HK-2 (cell line): ENCODE data around the gene C1QTNF8.

Source experiments
- DNase-seq: peaks from one replicate; pipeline ENCODE4 v3.0.0-alpha.2; 2018; ENCODE audit not compliant: unreplicated experiment

Gene C1QTNF8, protein sequence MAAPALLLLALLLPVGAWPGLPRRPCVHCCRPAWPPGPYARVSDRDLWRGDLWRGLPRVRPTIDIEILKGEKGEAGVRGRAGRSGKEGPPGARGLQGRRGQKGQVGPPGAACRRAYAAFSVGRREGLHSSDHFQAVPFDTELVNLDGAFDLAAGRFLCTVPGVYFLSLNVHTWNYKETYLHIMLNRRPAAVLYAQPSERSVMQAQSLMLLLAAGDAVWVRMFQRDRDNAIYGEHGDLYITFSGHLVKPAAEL

DNA sequence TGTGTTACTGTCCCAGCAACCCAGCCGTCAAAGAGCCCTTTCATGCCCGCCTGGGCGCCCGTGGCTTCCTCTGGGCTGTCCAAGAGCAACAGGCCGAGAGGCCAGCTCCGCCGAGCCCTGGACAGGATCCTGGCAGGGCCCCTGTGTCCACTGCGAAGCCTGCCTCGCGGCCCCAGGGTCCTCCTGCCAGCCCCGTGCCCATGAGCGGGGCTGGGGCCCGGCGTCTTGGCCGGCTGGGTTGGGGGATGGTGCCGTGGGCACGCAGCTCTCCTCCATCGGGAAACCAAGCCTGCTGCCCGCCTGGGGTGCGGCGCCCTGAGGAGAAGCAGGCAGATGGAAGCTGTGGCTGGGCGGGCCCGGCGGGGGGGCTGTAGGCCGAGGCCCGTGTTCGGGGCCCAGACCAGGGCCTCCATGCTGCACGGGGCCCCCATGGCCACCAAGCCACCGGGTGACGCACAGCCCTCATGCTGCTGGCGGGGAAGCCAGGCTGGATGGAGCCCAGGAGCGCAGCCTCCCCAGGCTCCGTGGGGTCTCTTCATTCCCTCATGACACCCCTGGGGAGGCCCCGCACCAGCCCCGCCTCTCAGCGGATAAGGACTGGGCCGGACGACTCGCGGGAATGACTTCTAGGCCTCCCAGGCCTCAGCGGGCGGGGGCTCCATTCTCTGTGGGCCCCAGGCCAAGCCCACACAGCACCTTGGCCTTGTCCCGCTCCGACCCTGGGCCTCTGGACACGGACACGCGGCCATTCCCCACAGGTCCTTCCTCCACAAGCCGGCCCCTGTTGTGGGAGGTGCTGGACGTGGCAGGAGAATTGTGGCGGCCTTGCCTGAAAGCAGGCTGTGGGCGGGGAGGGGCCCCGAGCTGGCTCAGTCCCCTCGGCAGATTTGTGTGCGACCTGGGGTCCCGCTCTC lies at the start of gene C1QTNF8:
C1QTNF8 (minus strand) TSS at position 76 of the 914 bp plus-strand sequence. CDS start 1,322 bp downstream, outside the sequence.
- DNase-seq = no peak

DNA sequence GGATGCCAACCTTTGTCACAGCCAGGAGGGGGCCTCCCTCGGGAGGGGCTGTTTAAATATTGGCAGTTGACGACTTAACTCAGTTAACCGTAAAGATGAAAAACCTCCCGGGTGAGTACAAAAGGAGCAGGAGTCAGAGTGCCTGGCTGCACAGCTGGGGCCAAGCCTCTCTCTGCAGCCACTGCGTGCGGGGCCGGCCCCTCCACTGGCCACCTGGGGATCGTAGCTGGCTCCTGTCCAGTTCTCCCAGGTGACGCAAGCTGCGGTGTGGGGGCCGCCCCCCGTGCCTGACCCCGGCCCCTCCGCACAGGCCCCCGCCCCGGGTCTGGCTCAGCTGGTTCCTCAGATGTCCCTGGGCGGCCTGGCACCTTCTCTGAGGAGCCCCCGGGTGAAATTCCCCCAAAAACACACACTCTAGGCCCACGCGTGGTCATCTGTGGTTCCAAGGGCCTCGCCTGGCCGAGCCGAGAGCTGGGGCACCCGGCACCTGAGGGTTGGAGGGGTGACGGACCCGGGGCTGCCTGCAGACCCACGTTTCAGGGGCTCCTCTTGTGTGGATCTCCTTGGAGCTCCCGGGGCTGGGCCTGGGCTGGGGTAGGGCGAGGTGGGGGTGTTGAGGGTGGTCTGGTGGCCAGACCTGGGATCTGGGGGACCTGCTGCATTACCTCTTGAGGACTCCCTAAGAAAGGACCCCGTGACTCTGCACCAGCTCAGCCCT lies 49.5 kb upstream of the C1QTNF8 start:
- DNase-seq = no peak

DNA sequence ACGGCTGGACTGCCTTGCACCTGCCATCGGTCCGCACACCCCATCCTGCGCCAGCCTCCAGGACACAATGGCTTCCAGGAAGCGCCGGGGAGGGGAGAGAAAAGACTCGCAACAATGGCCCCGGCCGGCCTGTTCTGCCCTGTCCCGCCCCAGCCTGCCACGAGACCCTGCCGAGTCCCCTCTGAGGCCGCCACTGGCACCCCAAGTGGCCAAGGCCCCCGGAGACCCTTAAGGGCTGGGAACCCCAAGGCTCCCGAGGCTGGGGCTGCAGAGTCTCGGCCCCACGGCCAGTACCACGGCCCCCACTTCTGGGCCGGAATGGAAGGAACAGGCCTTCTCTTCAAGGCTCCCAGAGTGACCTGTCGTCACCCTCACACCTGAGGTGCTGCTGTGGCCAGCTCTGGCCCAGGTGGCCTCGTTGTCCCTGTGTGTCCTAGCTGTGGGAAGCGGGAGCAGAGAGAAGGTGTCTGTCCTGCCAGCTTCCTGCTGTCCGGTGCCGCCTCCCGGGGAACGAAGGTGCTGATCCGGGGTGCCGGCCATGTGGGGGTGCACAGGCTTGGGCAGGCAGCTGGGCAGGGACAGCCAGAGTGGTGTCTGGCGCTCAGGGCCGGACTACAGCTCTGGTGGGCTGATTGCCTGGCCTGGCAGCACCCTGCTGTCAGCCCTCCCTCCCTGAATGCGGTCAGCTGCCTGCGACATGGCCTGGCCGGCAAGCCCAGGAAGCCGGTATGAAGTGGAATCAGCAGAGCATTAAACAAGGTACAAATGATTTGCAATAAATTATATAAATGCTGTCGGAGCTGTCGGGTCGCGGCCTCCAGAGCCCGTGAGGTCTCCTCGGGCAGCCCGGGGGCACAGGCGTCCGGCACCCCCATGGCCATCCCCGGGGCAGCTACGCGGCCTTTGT lies 48.7 kb upstream of the C1QTNF8 start:
- DNase-seq = no peak

DNA sequence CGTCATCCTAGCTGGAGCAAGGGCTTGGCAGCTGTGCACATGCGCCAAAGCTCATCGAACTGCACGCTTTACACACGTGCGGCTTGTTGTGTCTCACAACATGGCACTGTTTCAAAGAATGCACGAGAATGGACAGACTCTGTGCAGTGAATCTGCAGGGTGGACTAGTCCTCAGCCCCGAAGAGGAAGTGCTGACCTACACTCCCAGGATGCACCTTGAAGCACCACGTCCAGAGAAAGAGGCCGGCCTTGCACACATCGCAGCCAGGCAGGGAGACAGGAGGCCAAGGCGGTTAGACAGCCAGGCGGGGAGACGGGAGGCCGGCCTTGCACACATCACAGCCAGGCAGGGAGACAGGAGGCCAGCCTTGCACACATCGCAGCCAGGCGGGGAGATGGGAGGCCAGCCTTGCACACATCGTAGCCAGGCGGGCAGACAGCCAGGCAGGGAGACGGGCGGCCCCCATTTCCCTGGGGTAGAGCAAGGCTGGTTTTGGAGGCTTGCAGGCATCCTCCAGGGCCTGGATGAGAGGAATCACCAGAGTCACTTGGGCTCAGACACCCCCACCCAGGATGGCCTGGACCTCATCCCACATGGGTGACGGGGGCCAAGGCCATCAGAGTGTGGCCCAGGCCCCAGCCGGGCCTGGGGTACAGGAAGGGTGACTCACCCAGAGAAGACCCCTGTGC lies 47.9 kb upstream of the C1QTNF8 start:
- DNase-seq = no peak

DNA sequence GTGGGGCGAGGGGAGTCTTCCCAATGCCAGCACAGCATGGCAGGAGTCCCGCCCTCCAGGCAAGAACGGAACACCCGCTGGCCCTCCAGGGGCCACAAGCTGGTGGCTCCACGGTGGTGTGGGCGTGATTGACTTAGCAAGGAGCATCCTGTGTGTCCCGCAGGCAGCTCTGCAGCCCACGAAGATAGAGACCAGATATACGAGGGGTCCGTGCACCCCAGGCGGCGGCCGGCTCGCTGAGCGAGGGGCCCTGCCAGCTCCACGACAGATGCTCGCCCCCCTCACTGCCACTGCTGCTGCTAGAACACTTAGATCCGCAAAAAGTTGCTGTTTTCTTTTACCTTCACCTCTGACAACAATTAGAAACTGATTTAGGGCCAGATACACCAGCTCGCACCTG lies 46.9 kb upstream of the C1QTNF8 start:
- DNase-seq = no peak

DNA sequence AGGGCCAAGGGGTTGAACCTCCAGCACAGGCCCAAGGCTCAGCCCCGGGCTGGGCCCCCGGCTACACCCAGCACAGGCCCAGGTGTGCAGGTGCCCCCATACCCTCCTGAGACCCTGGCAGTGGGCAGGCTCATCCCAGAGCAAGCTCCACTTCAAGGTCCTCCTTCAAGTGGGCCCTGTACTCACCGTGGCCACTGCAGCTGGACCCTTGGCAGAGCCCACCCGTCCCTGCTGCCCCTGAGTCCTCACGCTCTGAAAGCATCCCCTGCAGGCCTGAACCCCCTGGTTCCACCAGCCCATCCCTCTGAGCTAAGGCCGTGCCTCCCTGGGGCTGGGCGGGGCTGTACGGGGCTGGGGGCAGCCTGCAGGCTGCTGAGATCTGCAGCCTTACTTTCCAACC lies 45.7 kb upstream of the C1QTNF8 start:
- DNase-seq = no peak

DNA sequence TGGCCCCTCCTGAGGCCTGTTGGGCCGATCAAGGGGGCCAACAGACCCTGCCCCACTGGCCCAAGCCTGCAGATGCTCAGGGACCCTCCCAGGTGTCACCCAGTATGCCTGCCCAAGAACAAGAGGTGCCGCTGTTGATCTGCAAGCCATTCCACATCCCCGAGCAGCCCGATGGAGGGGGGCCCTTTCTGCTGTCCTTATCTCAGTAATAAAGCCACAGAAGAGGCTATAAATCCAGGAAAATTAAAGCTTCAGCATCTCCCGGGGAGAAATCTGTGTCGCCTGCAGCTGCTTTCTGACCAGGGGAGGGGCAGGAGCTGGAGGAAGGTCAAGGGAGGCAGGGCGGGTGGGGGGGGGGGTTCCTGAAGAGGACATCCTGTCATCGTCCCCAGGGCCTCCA lies 45.1 kb upstream of the C1QTNF8 start:
- DNase-seq = no peak

DNA sequence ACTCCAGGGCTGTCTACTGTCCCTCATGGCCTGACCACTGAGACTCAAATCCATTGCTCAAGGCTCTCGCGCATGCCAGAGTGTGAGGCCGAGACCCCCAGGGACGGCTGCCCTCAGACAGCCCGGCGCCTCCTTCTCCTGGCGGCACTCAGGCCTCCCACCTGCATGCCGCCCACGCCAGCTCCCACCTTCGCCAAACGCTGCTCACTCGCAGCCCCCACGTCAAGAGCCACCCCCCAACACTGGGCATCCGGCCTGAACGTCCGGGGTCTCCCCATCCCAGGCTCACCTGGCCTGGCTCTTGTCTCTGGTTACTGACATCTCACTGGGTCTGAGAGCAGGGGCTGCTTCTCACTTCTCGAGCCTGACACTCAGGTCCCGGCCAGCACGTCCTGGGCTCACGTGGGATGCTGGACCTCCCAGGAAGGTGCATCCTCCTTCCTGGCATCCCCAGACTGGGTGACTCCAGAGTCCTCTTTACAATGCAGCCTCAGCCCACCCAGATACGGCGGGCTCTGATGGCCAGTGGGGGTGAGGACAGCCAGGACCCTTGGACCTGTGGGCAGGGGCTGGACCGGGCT lies 44.6 kb upstream of the C1QTNF8 start:
- DNase-seq = no peak

DNA sequence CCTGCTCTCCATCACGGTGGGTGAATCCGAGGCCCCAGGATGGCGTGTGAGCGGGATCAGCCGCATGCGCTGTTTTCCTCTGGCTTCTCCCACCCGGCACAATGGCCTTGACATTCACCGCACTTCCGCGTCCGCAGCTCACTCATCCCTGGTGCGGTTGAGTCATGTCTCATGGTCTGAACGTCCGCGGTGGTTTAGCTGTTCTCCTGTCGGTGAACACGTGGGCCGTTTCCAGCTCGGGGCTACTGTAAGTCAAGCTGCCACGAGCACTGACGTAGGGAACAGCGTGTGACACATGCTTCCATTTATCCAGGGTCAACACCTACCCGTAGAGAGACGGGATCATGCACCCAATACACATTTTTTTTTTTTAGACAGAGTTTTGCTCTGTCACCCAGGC lies 41.6 kb upstream of the C1QTNF8 start:
- DNase-seq = no peak

DNA sequence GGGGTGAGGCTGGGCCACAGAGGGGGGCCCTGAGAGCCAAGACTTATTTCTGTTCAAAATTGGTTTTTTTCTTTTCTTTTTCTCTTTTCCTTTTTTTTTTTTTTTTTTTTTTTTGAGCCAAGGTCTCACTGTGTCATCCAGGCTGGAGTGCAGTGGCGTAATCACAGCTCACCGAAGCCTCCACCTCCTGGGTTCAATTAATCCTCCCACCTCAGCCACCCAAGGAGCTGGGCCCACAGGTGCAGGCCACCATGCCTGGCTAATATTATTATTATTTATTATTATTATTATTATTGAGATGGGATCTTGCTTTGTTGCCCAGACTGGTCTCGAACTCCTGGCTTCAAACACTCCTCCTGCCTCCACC lies 39.4 kb upstream of the C1QTNF8 start:
- DNase-seq = no peak

DNA sequence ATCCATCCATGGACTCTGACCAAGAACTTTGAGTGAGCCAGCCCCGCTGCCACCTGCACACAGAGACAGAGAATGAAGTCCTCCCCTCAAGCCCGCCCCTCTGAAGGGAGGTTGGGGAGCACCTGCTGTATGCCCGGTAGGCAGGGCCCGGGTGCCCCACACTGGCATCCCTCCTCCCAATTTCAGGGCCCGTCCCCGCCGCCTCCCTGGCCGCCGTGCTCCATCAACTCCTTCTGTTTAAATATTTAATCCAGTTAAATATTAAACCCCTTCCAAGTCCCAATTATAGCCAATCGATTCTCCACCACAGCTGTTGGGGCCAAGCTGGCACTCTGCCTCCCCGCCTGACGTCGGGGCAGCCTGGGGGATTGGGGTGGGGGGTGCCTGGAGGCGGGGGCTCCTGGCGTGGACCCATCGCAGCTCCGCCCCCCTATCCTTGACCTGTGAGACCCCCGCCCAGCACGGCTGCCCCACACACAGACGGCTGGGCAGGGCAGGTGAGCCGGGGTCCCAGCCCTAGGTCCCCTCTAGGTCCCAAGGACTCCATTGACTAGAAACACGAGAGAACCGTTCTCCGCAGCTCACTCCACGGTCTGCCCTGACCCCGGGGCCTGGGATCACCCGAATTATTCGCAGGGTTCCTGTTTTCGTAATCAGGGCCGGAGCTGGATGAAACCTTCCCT lies 38.9 kb upstream of the C1QTNF8 start:
- DNase-seq = no peak

DNA sequence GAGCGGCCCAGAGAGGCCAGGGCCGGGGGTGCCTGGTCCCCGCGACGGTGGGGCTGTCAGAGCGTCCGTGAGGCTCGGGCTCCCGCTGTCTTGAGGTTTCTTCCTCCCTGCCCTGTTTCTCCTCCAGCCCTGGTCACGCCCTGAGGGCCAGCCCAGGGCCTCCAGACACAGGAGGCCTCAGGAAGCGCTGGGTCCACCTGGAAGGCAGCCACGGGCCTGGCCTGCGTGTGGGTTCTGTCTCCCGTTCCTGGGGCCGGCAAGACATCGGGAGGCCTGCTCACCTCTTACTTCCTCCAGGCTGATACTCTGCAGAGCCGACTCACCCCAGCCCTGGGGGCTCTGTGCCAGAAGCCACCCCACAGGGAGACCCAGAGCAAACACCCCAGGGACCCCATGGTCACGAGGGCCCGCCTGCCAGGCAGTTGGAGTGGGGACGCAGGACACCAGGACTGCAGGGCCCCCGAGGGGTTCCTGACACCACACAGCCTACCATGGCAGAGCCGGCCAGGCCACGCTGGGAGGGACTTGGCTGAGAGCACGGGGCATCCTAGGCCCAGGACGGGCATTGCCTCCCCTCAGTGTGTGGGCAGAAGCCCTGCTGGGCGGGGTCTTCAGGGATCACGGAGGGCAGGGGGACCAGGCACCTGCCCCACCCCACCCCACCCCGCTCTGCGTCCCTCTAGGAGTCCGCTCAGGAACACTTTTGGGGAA lies 37.9 kb upstream of the C1QTNF8 start:
- no peak for DNase-seq

DNA sequence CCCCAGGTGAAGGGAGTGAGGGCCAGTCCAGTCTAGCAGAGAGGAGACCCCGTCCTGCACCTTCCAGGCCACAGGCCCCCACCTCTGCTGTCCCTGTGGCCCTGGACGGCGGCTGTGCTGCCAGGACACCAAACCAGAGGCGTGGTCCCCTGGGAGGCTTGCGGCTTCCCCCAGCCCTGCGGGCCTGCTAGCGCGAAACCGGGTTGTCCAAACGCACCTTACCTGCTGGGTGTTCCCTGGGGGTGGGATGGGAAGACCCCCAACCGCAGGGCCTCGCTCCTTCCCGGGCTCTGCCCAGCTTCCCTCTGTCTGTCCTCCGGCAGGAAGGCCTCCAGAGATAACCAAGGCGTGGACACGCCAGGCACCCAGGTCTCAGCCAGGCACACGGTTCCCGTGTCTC lies 37.2 kb upstream of the C1QTNF8 start:
- DNase-seq = no peak

DNA sequence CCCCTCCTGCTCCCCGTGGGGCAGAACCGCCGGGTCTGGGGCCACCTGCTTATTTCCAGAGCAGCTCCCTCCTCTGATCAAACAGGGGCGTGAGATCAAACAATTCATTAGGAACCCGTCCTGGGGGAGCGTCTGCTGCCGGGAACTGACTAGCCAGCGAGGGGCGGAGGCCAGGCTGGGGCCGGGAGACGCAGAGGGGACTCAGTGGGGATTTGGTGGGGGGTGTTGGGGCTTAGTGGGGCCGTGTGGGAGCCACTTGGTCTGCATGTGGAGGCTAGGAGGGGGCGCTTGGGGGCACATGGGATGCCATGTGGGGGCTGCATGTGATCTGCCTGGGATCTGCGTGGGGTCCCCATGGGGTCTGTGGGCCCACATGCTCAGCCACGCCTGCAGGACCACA lies 36.4 kb upstream of the C1QTNF8 start:
- no peak for DNase-seq

DNA sequence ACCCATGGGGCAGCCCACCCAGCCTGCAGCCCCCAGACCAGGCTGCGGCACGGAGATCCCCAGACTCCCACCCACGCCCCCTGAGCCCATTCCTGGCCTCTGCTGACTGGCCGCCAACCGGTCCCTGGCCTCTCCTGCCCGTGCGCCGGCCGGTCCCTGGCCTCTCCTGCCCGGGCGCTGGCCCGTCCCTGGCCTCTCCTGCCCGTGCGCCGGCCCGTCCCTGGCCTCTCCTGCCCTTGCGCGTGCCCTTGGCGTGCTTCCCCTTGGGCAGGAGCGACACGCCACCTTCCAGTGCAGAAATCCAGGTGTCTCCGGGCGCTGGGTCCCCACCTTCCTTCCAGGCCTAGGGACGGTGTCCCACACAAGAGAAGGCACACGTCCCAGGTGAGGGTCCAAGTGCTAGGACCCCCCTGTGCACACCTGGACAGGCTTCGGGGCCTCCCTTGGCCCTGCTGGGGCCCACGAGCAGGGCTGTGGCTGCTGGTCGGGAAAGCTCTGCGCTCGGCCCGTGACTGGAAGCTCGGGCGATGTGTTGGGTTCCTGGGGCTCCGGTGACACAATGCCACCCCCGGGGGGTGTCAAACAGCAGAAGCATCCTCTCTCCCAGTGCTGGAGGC lies 35.4 kb upstream of the C1QTNF8 start:
- no peak for DNase-seq

DNA sequence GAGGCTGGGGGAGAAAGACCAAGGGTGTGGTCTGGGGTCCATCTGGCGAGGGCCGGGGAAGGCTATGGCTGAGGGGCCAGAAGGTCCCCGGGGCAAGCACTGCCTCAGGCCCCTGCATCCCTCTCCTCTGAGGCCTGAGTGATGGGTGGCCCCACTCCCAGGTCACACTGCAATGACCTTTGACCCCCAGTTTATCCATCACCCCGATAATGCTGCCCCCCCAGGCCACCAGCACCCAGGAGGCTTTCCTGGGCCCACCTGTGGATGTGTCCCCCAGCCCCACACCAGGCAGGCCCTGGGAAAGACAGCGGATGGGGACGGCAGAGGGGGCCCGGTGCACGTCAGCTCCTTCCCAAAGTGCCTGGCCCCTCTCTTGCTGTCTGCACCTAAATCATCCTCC lies 34.3 kb upstream of the C1QTNF8 start:
- no peak for DNase-seq

DNA sequence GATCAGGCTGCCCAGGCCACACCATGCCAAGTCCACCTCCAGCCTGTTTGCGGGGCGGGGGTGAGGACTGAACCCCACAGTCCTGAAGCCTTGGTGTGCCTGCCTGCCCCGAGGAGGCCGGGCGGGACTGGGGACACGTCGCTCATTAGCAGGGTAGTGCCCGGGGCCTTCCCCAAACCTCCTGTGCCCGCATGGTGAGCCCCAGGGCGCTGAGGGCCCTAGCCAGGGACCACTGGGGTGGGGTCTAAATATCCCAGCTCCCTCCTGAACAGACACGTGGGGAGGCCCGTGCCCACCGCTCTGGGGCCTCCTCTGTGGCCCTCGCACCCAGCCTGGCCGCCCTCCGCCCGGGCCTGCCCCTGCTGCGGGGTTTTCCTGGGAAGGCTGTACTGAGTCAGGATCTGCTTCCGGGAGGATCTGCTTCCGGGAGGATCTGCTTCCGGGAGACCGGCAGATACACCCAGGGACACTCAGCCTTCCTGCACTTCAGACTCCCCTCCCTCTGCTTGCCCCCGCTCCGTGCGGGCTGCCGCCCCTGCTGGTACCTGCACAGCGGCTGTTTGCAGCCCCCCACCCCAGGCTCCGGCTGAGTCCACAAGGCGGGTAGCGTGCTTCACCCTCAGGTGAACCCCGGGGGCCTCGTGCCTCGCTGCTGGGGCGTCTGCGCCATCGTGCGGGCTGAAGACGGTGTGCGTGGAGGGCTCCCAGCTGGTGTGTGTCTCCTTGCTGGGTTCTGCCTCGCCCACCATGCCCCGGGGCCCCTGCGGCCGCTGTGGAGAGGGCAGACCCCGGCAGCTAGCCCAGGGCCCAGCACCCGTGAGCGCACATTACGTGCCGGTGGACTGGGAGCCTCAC lies 33.3 kb upstream of the C1QTNF8 start:
- no peak for DNase-seq
